Lower leg skin (tissue), 3 donors: ENCODE data around the gene RCAN3.

Source experiments
- POLR2A ChIP-seq, 2 donors: fragments of 450-650 bp; IDR thresholded peaks; one replicate each; pipeline ENCODE4 v1.6.1; 2016 to 2017; ENCODE audit warnings: antibody characterized with exemption in 2 of 2, mild to moderate bottlenecking in 1 of 2, moderate library complexity in 1 of 2
- TF ChIP-seq, protein P1 (sequence below), 3 donors: fragments of 450-650 bp; IDR thresholded peaks; one replicate each; pipeline ENCODE4 v1.5.1; 2016; ENCODE audit warnings: antibody characterized with exemption in 3 of 3, mild to moderate bottlenecking in 3 of 3, moderate library complexity in 2 of 3

DNA sequence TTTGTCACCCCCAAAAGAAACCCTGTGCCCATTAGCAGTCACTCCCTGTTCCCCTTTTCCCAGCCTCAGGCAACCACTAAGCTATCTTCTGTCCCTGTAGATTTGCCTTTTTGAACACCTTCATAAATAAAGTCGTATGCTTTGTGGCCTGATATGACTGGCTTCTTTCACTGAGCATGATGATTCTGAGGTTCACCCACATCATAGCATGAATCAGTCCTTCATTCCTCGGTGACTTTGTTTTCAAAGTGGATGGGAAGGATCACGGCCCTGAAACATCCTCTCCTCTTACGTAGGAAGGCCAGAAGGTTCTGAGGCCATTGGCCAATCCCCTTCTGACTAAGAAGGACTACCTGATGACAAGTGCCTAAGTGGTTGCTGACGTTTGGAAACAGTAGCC is 48.0 kb upstream of the RCAN3 start:
- no peak for TF ChIP-seq POLR2A (IDR thresholded peaks at IDR 0.05)
- TF ChIP-seq, protein P1, sequence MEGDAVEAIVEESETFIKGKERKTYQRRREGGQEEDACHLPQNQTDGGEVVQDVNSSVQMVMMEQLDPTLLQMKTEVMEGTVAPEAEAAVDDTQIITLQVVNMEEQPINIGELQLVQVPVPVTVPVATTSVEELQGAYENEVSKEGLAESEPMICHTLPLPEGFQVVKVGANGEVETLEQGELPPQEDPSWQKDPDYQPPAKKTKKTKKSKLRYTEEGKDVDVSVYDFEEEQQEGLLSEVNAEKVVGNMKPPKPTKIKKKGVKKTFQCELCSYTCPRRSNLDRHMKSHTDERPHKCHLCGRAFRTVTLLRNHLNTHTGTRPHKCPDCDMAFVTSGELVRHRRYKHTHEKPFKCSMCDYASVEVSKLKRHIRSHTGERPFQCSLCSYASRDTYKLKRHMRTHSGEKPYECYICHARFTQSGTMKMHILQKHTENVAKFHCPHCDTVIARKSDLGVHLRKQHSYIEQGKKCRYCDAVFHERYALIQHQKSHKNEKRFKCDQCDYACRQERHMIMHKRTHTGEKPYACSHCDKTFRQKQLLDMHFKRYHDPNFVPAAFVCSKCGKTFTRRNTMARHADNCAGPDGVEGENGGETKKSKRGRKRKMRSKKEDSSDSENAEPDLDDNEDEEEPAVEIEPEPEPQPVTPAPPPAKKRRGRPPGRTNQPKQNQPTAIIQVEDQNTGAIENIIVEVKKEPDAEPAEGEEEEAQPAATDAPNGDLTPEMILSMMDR (IDR thresholded peaks at IDR 0.05), result no peak
